ENCODE measurements around the gene PTH. TPM values are rescaled to one million over a fixed set of nuclear protein-coding genes. Genes with fewer than 3 reads are reported as not detected.

Gene PTH
- total and polyA plus RNA-seq, 4 donors, result not detected

GRCh38 chr11:13445588-13445987 is 50.2 kb downstream of the PTH start:
- no peak for ATAC-seq (ENCODE audit: insufficient read depth, low FRiP score)
- H3K4me3 ChIP-seq, result no peak overlapping the region
- no peak for DNase-seq
- TF ChIP-seq CTCF (IDR thresholded peaks at IDR 0.05; ENCODE audit: control extremely low read depth, extremely low read depth), result no peak
- H3K36me3 ChIP-seq (ENCODE audit: control insufficient read depth in 4 of 4, insufficient read depth in 4 of 4, low read length in 4 of 4), result no peaks in the 10 kb centered on the region
- H3K4me1 ChIP-seq (ENCODE audit: control insufficient read depth in 5 of 5, insufficient read depth in 5 of 5, low read length in 5 of 5), result peaks cover 0 to 18% (median 8%) of the 10 kb centered on the region in 5 donors
- 97 to 99% methylated on average over 2 of the region's 2 CpGs for WGBS, 2 donors
- no peak overlapping the region for H3K9ac ChIP-seq (ENCODE audit: insufficient read depth in 1 of 2, low read length in 2 of 2)
- H3K27ac ChIP-seq (ENCODE audit: low read depth in 1 of 2, low read length in 1 of 2), result no peak overlapping the region
- no peaks in the 10 kb centered on the region for H3K27me3 ChIP-seq (ENCODE audit: control insufficient read depth in 3 of 3, insufficient read depth in 3 of 3, low read length in 2 of 3)
- H3K9me3 ChIP-seq (ENCODE audit: control insufficient read depth in 4 of 4, insufficient read depth in 3 of 4, low read length in 3 of 4), result no peaks in the 10 kb centered on the region

Other genes with a start within 250 kb of the PTH start
- 10 to 100 TPM; 35.8 to 38.0 TPM for gene BMAL1, start 218.2 kb downstream of the PTH start, total RNA-seq
- 10 to 100 TPM; 13.4 to 16.6 TPM for gene BMAL1, start 218.2 kb downstream of the PTH start, polyA plus RNA-seq
- 10 to 100 TPM; 22.6 to 51.5 TPM for gene BTBD10, start 32.8 kb downstream of the PTH start, total RNA-seq
- gene BTBD10, start 32.8 kb downstream of the PTH start, polyA plus RNA-seq, result 10 to 100 TPM in 1 of 2 donors, 1 to 10 TPM in 1; 9.9 to 19.8 TPM
- 100 to 1,000 TPM in 1 of 2 donors, 10 to 100 TPM in 1; 56.8 to 126 TPM for gene FAR1, start 172.7 kb upstream of the PTH start, total RNA-seq
- gene FAR1, start 172.7 kb upstream of the PTH start, polyA plus RNA-seq, result 10 to 100 TPM; 22.5 to 23.0 TPM